ENCODE data around the gene TMEM218.

- TF ChIP-seq POLR2A (IDR thresholded peaks at IDR 0.05; ENCODE audit: low read length) (no peak), GATA1 (IDR thresholded peaks at IDR 0.05; ENCODE audit: low read depth, low read length) (no peak)
Measured at GRCh38 chr11:125088123-125088522, 23.3 kb downstream of the TMEM218 start.
